ENCODE data around the gene HCST.

DNA sequence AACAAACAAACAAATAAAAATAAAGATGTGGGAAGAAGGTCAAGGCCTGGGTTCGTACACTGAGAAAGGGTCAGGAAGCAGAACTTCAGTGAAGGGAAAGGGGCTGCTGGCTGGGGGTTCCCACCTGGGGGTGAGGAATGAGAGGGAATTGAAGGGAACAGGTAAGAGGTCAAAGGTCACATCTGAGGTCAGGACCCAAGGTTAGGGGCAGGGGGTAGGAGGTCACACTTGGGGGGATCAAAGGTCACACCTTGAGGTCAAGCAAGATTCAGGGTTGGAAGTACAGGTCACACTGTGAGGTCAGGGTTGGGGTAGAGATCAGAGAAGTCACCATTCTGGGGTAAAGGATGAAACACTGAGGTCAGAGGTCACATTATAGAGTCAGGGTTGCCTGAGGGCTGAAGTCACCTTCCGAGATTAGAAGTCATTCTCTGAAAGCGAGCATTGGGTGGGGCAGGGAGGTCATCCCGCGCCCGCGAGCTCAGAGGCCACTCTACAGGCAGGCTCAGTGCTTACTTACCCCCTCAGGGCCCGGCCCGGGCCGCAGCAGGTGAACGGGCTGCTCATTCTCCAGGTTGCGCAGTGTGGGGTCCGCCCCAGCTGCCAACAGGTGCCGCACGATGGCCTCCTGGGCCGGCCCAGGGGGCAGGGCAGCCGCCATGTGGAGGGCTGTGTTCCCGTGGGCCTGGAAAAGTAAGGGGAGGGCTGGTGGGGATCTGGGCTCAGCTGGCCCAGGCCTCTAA is 12.8 kb upstream of the HCST start:
- TF ChIP-seq, protein P1, sequence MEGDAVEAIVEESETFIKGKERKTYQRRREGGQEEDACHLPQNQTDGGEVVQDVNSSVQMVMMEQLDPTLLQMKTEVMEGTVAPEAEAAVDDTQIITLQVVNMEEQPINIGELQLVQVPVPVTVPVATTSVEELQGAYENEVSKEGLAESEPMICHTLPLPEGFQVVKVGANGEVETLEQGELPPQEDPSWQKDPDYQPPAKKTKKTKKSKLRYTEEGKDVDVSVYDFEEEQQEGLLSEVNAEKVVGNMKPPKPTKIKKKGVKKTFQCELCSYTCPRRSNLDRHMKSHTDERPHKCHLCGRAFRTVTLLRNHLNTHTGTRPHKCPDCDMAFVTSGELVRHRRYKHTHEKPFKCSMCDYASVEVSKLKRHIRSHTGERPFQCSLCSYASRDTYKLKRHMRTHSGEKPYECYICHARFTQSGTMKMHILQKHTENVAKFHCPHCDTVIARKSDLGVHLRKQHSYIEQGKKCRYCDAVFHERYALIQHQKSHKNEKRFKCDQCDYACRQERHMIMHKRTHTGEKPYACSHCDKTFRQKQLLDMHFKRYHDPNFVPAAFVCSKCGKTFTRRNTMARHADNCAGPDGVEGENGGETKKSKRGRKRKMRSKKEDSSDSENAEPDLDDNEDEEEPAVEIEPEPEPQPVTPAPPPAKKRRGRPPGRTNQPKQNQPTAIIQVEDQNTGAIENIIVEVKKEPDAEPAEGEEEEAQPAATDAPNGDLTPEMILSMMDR (IDR thresholded peaks at IDR 0.05 in 8 of 11, conservative IDR thresholded peaks at IDR 0.05 in 3 of 11): no peak
- TF ChIP-seq POLR2AphosphoS5 (IDR thresholded peaks at IDR 0.05) (peak in 1 of 3 donors; percentile 47), POLR2A (IDR thresholded peaks at IDR 0.05) (no peak)

All from spleen (tissue), 7 donors.